ENCODE data around the gene KIF3B.

- TF ChIP-seq, protein P1, sequence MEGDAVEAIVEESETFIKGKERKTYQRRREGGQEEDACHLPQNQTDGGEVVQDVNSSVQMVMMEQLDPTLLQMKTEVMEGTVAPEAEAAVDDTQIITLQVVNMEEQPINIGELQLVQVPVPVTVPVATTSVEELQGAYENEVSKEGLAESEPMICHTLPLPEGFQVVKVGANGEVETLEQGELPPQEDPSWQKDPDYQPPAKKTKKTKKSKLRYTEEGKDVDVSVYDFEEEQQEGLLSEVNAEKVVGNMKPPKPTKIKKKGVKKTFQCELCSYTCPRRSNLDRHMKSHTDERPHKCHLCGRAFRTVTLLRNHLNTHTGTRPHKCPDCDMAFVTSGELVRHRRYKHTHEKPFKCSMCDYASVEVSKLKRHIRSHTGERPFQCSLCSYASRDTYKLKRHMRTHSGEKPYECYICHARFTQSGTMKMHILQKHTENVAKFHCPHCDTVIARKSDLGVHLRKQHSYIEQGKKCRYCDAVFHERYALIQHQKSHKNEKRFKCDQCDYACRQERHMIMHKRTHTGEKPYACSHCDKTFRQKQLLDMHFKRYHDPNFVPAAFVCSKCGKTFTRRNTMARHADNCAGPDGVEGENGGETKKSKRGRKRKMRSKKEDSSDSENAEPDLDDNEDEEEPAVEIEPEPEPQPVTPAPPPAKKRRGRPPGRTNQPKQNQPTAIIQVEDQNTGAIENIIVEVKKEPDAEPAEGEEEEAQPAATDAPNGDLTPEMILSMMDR (IDR thresholded peaks at IDR 0.05 in 2 of 3, conservative IDR thresholded peaks at IDR 0.05 in 1 of 3; ENCODE audit: borderline replicate concordance in 1 of 3, insufficient read depth in 1 of 3, low read depth in 2 of 3, low read length in 2 of 3) = no peak
- TF ChIP-seq YY1 (IDR thresholded peaks at IDR 0.05; ENCODE audit: extremely low read depth, insufficient replicate concordance, low read depth, low read length) (no peak), FOSL1 (IDR thresholded peaks at IDR 0.05; ENCODE audit: low read depth) (no peak), POLR2A (IDR thresholded peaks at IDR 0.05; ENCODE audit: borderline replicate concordance, extremely low read depth, insufficient read depth, insufficient read length) (no peak), POLR2AphosphoS5 (IDR thresholded peaks at IDR 0.05; ENCODE audit: low read depth, low read length) (no peak), EZH2 (IDR thresholded peaks at IDR 0.05) (no peak), ZNF274 (IDR thresholded peaks at IDR 0.05; ENCODE audit: low read depth, low read length) (no peak), ATF3 (IDR thresholded peaks at IDR 0.05) (no peak), ELF1 (IDR thresholded peaks at IDR 0.05; ENCODE audit: borderline replicate concordance, low read depth) (no peak), EGR1 (IDR thresholded peaks at IDR 0.05; ENCODE audit: low read depth) (no peak)
- TF ChIP-seq, protein P2, sequence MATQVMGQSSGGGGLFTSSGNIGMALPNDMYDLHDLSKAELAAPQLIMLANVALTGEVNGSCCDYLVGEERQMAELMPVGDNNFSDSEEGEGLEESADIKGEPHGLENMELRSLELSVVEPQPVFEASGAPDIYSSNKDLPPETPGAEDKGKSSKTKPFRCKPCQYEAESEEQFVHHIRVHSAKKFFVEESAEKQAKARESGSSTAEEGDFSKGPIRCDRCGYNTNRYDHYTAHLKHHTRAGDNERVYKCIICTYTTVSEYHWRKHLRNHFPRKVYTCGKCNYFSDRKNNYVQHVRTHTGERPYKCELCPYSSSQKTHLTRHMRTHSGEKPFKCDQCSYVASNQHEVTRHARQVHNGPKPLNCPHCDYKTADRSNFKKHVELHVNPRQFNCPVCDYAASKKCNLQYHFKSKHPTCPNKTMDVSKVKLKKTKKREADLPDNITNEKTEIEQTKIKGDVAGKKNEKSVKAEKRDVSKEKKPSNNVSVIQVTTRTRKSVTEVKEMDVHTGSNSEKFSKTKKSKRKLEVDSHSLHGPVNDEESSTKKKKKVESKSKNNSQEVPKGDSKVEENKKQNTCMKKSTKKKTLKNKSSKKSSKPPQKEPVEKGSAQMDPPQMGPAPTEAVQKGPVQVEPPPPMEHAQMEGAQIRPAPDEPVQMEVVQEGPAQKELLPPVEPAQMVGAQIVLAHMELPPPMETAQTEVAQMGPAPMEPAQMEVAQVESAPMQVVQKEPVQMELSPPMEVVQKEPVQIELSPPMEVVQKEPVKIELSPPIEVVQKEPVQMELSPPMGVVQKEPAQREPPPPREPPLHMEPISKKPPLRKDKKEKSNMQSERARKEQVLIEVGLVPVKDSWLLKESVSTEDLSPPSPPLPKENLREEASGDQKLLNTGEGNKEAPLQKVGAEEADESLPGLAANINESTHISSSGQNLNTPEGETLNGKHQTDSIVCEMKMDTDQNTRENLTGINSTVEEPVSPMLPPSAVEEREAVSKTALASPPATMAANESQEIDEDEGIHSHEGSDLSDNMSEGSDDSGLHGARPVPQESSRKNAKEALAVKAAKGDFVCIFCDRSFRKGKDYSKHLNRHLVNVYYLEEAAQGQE (IDR thresholded peaks at IDR 0.05; ENCODE audit: low read depth) = no peak
- TF ChIP-seq, protein P3, sequence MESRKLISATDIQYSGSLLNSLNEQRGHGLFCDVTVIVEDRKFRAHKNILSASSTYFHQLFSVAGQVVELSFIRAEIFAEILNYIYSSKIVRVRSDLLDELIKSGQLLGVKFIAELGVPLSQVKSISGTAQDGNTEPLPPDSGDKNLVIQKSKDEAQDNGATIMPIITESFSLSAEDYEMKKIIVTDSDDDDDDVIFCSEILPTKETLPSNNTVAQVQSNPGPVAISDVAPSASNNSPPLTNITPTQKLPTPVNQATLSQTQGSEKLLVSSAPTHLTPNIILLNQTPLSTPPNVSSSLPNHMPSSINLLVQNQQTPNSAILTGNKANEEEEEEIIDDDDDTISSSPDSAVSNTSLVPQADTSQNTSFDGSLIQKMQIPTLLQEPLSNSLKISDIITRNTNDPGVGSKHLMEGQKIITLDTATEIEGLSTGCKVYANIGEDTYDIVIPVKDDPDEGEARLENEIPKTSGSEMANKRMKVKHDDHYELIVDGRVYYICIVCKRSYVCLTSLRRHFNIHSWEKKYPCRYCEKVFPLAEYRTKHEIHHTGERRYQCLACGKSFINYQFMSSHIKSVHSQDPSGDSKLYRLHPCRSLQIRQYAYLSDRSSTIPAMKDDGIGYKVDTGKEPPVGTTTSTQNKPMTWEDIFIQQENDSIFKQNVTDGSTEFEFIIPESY (IDR thresholded peaks at IDR 0.05; ENCODE audit: extremely low read depth, insufficient replicate concordance, low read length) = no peak
Measured at GRCh38 chr20:32301719-32302506, 24.5 kb downstream of the KIF3B start.

All from HCT116 (cell line).